ENCODE results near the gene NFATC2.

GRCh38 chr20:51503376-51503775, 39.1 kb downstream of the NFATC2 start:
- no peak for TF ChIP-seq CTCF (IDR thresholded peaks at IDR 0.05)
- no peak for TF ChIP-seq POLR2A (IDR thresholded peaks at IDR 0.05)
- TF ChIP-seq POLR2AphosphoS5 (IDR thresholded peaks at IDR 0.05), result no peak
